SU-DHL-6 (cell line): Measurements from ENCODE around the gene IL17REL.

Experiments
- H2AFZ ChIP-seq: fragments of 200-600 bp; sonication (generic); 2 replicates; pipeline ENCODE4 v1.6.1; 2014; ENCODE audit warnings: low read depth, mild to moderate bottlenecking, moderate library complexity, mixed read lengths, antibody characterized with exemption, low read length; ENCODE audit not compliant: severe bottlenecking
- H3F3A ChIP-seq: fragments of 200-600 bp; shearing (Covaris generic); 2 replicates; pipeline ENCODE4 v1.6.0; 2016; ENCODE audit warnings: antibody characterized with exemption, mild to moderate bottlenecking; ENCODE audit not compliant: insufficient read depth
- H3K27ac ChIP-seq: fragments of 200-600 bp; sonication (generic); 2 replicates; pipeline ENCODE4 v1.5.1; 2016; ENCODE audit warnings: low read depth, mild to moderate bottlenecking, low read length, moderate library complexity, mixed read lengths
- H3K27me3 ChIP-seq: fragments of 200-600 bp; sonication (generic), shearing (Covaris generic); 2 replicates; pipeline ENCODE4 v1.6.0; 2014; ENCODE audit warnings: mild to moderate bottlenecking, low read length
- H3K36me3 ChIP-seq: fragments of 200-600 bp; sonication (generic); 2 replicates; pipeline ENCODE4 v1.6.1; 2014; ENCODE audit warnings: mild to moderate bottlenecking, low read length, mixed read lengths
- H3K4me2 ChIP-seq: fragments of 300-600, 200-600 bp; shearing (Covaris generic), sonication (generic); 2 replicates; pipeline ENCODE4 v1.6.0; 2014; ENCODE audit warnings: low read length, low read depth, mild to moderate bottlenecking; ENCODE audit not compliant: poor library complexity, severe bottlenecking
- H3K4me3 ChIP-seq: fragments of 200-600 bp; sonication (generic); 2 replicates; pipeline ENCODE4 v1.5.1; 2014; ENCODE audit warnings: antibody characterized with exemption, low read length, mild to moderate bottlenecking, mixed read lengths; ENCODE audit not compliant: insufficient read depth, poor library complexity, severe bottlenecking
- H3K79me2 ChIP-seq: fragments of 200-600 bp; sonication (generic); 2 replicates; pipeline ENCODE4 v1.6.1; 2014; ENCODE audit warnings: mild to moderate bottlenecking, low read length, moderate library complexity; ENCODE audit not compliant: insufficient read depth
- H3K9ac ChIP-seq: fragments of 200-600 bp; sonication (generic); 2 replicates; pipeline ENCODE4 v1.7.0; 2014; ENCODE audit warnings: mild to moderate bottlenecking, low read length
- H3K9me2 ChIP-seq: fragments of 200-600 bp; sonication (generic); replicated peaks from 2 replicates; pipeline ENCODE4 v1.6.1; 2014; ENCODE audit warnings: low read length; ENCODE audit not compliant: insufficient read depth
- H3K9me3 ChIP-seq: fragments of 200-600 bp; sonication (generic); 2 replicates; pipeline ENCODE4 v1.6.1; 2014; ENCODE audit warnings: low read length, mixed read lengths; ENCODE audit not compliant: insufficient read depth
- H4K20me1 ChIP-seq: fragments of 200-600 bp; sonication (generic); 2 replicates; pipeline ENCODE4 v1.6.1; 2014; ENCODE audit warnings: low read depth, mild to moderate bottlenecking, antibody characterized with exemption, low read length, moderate library complexity, mixed read lengths
- CTCF ChIP-seq: fragments of 200-600 bp; sonication (generic); IDR thresholded peaks from one replicate; pipeline ENCODE4 v1.5.1; 2017; ENCODE audit warnings: antibody characterized with exemption, mild to moderate bottlenecking, low read length, moderate library complexity; ENCODE audit not compliant: insufficient read depth, poor library complexity, severe bottlenecking
- EZH2phosphoT487 ChIP-seq: fragments of 200-600 bp; sonication (generic), shearing (Covaris generic); conservative IDR thresholded peaks from 2 replicates; pipeline ENCODE4 v1.6.1; 2018; ENCODE audit warnings: mild to moderate bottlenecking, antibody characterized with exemption, low read length, moderate library complexity, mixed read lengths

The IL17REL gene

DNA sequence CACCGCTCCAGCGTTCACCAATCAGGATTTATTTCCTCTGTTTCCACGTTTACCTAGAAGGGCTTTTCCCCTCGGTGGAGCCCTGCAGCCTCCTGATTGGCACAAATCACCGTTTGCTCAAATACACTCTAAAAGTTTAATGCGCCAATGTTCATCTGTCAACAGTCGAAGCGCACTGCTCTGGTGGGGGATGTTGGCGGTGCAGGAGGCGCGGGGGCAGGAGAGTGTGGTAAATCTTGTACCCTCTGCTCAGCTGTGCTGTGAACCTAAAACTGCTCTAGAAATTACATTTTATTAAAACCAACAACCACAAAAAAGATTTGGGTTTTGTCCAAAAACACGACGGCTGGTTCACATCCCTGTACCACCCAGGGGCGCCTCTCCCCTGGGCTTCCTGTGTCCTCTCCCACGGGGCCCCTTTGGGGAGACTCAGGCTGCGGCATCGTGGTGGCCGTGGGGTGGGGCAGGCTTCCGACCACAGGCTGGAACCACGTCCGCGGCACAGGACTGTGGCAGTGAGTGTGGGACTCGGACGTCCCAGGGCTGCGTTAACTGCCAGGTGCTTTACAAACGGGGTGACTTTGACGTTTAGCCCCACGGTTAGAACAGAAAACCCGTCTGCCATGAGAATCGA, 32.0 kb upstream of the IL17REL start:
- Histone ChIP-seq H2AFZ (no peak overlapping the region), H3K4me3 (no peak overlapping the region), H4K20me1 (no peaks in the 10 kb centered on the region), H3K9me2 (no peaks in the 10 kb centered on the region), H3K4me2 (no peak overlapping the region), H3K36me3 (no peaks in the 10 kb centered on the region), H3K27me3 (no peaks in the 10 kb centered on the region), H3K9ac (no peak overlapping the region), H3K27ac (no peak overlapping the region), H3F3A (no peaks in the 10 kb centered on the region), H3K9me3 (0 out of 2 replicates have a peak, but pooled peaks cover 5% of the 10 kb centered on the region), H3K79me2 (no peaks in the 10 kb centered on the region)
- TF ChIP-seq CTCF: no peak
- no peak for TF ChIP-seq EZH2phosphoT487

DNA sequence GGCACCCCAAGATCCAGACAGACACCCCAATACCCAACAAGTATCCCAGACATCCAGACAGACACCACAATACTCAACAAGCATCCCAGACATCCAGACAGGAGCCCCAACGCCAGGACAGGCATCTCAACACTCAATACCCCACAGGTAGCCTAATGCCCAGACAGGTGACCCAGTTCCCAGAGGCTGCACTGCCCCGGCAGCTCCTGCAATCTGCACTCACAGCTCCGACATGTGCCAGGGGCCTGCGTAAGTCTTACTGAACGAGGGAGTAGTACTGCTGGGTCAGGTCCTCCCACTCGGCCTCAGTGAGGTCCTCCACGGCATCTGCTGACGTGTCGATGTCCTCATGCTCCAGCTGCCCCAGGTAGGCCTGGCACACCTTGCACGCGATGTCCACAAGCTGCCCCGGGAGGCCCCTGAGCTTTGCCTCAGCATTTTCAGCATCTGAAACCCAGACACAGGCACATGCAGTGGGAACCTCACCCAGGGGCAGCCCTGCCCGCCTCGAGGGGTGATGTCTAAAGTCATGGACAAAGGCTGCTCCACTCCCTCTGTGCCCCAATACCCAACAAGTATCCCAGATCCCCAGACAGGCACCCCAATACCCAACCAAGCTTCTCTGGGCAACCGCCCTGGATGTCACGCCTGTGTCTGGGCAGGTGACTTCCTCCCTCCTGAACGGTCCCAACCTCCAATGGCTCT, 28.9 kb upstream of the IL17REL start:
- Histone ChIP-seq H3K36me3 (no peaks in the 10 kb centered on the region), H3F3A (no peaks in the 10 kb centered on the region), H3K4me3 (no peak overlapping the region), H3K9me2 (no peaks in the 10 kb centered on the region), H3K9ac (no peak overlapping the region), H3K9me3 (0 out of 2 replicates have a peak, but pooled peaks cover 5% of the 10 kb centered on the region), H3K4me2 (no peak overlapping the region), H3K79me2 (no peaks in the 10 kb centered on the region), H2AFZ (no peak overlapping the region), H4K20me1 (no peaks in the 10 kb centered on the region), H3K27me3 (no peaks in the 10 kb centered on the region), H3K27ac (no peak overlapping the region)
- TF ChIP-seq CTCF: no peak
- TF ChIP-seq EZH2phosphoT487: no peak

GRCh38 chr22:50040717-50041116, 28.2 kb upstream of the IL17REL start:
- H3K9ac ChIP-seq: no peak overlapping the region
- no peaks in the 10 kb centered on the region for H4K20me1 ChIP-seq
- H3K79me2 ChIP-seq: no peaks in the 10 kb centered on the region
- no peak overlapping the region for H3K4me2 ChIP-seq
- H3K36me3 ChIP-seq: no peaks in the 10 kb centered on the region
- no peaks in the 10 kb centered on the region for H3F3A ChIP-seq
- H3K27ac ChIP-seq: no peak overlapping the region
- H3K9me2 ChIP-seq: no peaks in the 10 kb centered on the region
- no peaks in the 10 kb centered on the region for H3K27me3 ChIP-seq
- 0 out of 2 replicates have a peak, but pooled peaks cover 5% of the 10 kb centered on the region for H3K9me3 ChIP-seq
- no peak overlapping the region for H2AFZ ChIP-seq
- no peak overlapping the region for H3K4me3 ChIP-seq
- TF ChIP-seq EZH2phosphoT487 (no peak), CTCF (no peak)
